ENCODE measurements around the gene SRMS.

DNA sequence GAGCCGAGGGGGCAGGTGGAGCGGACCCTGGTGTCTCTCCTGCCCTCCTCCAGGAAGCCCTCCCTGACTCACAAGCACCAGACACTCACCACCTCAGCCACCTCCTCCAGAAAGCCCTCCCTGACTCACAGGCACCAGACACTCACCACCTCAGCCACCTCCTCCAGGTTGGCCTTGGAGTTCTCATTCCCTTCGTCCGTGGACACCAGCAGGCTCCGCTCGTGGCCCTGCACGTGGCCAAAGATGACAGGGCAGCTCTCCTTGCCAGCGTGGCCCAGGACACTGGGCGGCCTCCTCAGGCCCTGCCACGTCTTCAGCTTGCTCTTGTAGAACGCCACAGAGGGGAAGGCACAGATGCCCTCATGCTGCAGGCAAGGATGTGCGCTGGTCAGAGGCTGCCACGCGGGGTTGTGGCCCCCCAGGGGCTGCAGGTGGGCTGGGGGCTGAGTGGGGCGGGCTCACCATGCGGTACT, 12.8 kb upstream of the SRMS start:
- TF ChIP-seq, protein P1, sequence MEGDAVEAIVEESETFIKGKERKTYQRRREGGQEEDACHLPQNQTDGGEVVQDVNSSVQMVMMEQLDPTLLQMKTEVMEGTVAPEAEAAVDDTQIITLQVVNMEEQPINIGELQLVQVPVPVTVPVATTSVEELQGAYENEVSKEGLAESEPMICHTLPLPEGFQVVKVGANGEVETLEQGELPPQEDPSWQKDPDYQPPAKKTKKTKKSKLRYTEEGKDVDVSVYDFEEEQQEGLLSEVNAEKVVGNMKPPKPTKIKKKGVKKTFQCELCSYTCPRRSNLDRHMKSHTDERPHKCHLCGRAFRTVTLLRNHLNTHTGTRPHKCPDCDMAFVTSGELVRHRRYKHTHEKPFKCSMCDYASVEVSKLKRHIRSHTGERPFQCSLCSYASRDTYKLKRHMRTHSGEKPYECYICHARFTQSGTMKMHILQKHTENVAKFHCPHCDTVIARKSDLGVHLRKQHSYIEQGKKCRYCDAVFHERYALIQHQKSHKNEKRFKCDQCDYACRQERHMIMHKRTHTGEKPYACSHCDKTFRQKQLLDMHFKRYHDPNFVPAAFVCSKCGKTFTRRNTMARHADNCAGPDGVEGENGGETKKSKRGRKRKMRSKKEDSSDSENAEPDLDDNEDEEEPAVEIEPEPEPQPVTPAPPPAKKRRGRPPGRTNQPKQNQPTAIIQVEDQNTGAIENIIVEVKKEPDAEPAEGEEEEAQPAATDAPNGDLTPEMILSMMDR (IDR thresholded peaks at IDR 0.05 in 8 of 11, conservative IDR thresholded peaks at IDR 0.05 in 3 of 11): no peak
- no peak for TF ChIP-seq POLR2A (IDR thresholded peaks at IDR 0.05)

Measured in spleen (tissue), 7 donors.